GM23248 (cell line): ENCODE data around the gene NCLN.

Experiments used
- EZH2 ChIP-seq: fragments of 200-600 bp; sonication (generic); IDR thresholded peaks from 2 replicates; pipeline ENCODE4 v1.6.1; 2018; ENCODE audit warnings: antibody characterized with exemption, mild to moderate bottlenecking; ENCODE audit not compliant: insufficient read depth, poor library complexity, severe bottlenecking
- EZH2phosphoT487 ChIP-seq: fragments of 200-600 bp; sonication (generic); IDR thresholded peaks from 2 replicates; pipeline ENCODE4 v1.6.1; 2018; ENCODE audit warnings: antibody characterized with exemption, moderate library complexity, mild to moderate bottlenecking, low read depth; ENCODE audit not compliant: insufficient read depth

DNA sequence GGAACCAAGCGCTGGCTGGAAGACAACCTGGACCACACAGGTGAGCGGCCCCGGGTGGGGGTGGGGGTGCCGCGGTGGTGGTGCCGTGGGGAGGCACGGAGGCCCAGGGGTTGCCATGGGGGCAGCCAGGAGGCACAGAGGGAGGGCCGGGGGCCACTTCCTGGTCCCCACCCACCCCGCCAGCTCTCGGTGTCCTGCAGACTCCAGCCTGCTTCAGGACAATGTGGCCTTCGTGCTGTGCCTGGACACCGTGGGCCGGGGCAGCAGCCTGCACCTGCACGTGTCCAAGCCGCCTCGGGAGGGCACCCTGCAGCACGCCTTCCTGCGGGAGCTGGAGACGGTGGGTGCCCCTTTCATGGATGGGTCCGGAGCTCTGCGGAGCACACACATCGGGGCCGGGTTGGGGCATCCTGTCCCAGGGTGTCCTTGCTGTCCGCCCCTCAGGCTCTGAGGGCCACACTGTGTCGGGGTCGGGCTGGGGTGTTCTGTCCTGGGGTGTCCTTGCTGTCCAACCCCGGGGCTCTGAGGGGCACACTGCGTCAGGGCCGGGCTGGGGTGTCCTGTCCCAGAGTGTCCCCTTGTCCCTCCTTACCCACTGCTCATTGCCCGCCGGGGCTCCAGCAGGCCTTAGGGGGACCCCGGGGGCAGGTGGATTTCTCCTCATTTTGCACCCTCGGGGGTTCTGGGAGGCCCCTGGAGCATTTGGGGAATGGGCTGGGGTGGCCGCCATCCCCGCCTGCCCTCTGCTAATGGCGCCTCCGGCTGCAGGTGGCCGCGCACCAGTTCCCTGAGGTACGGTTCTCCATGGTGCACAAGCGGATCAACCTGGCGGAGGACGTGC, 18.3 kb downstream of the NCLN start:
- no peak for TF ChIP-seq EZH2
- no peak for TF ChIP-seq EZH2phosphoT487
